Lower leg skin (tissue), 3 donors: ENCODE results near the gene FAM234A.

Experiments
- CTCF ChIP-seq, 3 donors: fragments of 450-650 bp; IDR thresholded peaks; one replicate each; pipeline ENCODE4 v1.5.1; 2016; ENCODE audit warnings: antibody characterized with exemption in 3 of 3, mild to moderate bottlenecking in 3 of 3, moderate library complexity in 2 of 3
- POLR2A ChIP-seq, 2 donors: fragments of 450-650 bp; IDR thresholded peaks; one replicate each; pipeline ENCODE4 v1.6.1; 2016 to 2017; ENCODE audit warnings: antibody characterized with exemption in 2 of 2, mild to moderate bottlenecking in 1 of 2, moderate library complexity in 1 of 2

GRCh38 chr16:278863-279366 is 44.3 kb downstream of the FAM234A start:
- TF ChIP-seq CTCF (IDR thresholded peaks at IDR 0.05): no peak
- no peak for TF ChIP-seq POLR2A (IDR thresholded peaks at IDR 0.05)
